ENCODE data around the gene TIGD6. TPM values are rescaled to one million over a fixed set of nuclear protein-coding genes. Genes with fewer than 3 reads are reported as not detected.

Gene TIGD6
- total and polyA plus RNA-seq, 10 of the 15 experiments (the other 5 are each of a cell fraction or from before 2014, with no cell fraction given) = 0.84 to 4.1 (median 2.7) TPM

- TF ChIP-seq, protein P1, sequence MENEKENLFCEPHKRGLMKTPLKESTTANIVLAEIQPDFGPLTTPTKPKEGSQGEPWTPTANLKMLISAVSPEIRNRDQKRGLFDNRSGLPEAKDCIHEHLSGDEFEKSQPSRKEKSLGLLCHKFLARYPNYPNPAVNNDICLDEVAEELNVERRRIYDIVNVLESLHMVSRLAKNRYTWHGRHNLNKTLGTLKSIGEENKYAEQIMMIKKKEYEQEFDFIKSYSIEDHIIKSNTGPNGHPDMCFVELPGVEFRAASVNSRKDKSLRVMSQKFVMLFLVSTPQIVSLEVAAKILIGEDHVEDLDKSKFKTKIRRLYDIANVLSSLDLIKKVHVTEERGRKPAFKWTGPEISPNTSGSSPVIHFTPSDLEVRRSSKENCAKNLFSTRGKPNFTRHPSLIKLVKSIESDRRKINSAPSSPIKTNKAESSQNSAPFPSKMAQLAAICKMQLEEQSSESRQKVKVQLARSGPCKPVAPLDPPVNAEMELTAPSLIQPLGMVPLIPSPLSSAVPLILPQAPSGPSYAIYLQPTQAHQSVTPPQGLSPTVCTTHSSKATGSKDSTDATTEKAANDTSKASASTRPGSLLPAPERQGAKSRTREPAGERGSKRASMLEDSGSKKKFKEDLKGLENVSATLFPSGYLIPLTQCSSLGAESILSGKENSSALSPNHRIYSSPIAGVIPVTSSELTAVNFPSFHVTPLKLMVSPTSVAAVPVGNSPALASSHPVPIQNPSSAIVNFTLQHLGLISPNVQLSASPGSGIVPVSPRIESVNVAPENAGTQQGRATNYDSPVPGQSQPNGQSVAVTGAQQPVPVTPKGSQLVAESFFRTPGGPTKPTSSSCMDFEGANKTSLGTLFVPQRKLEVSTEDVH (IDR thresholded peaks at IDR 0.05; ENCODE audit: low read depth, partially characterized antibody) = no peak
- TF ChIP-seq GABPA (IDR thresholded peaks at IDR 0.05; ENCODE audit: low read depth) (no peak), SKIL (IDR thresholded peaks at IDR 0.05; ENCODE audit: low read depth, poor library complexity, severe bottlenecking) (no peak), RAD51 (IDR thresholded peaks at IDR 0.05) (no peak), IRF4 (IDR thresholded peaks at IDR 0.05; ENCODE audit: low read depth, low read length) (no peak), NRF1 (conservative IDR thresholded peaks at IDR 0.05; ENCODE audit: low read depth, low read length) (no peak)
- TF ChIP-seq, protein P2, sequence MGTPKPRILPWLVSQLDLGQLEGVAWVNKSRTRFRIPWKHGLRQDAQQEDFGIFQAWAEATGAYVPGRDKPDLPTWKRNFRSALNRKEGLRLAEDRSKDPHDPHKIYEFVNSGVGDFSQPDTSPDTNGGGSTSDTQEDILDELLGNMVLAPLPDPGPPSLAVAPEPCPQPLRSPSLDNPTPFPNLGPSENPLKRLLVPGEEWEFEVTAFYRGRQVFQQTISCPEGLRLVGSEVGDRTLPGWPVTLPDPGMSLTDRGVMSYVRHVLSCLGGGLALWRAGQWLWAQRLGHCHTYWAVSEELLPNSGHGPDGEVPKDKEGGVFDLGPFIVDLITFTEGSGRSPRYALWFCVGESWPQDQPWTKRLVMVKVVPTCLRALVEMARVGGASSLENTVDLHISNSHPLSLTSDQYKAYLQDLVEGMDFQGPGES (IDR thresholded peaks at IDR 0.05) = no peak
Observed at GRCh38 chr5:149995385-149996204, 4.9 kb downstream of the TIGD6 start (continued).

Measured in GM12878 (cell line).